Astrocyte of the hippocampus (primary cell): Measurements from ENCODE around the gene FUT7.
A peak's percentile ranks its signal among the peaks of the same experiment; 100 is the strongest.

ENCODE experiments used
- DNase-seq: peaks from one replicate; pipeline ENCODE4 v3.0.0; 2011; ENCODE audit warnings: low read depth, low spot score

The FUT7 gene, protein sequence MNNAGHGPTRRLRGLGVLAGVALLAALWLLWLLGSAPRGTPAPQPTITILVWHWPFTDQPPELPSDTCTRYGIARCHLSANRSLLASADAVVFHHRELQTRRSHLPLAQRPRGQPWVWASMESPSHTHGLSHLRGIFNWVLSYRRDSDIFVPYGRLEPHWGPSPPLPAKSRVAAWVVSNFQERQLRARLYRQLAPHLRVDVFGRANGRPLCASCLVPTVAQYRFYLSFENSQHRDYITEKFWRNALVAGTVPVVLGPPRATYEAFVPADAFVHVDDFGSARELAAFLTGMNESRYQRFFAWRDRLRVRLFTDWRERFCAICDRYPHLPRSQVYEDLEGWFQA

DNA sequence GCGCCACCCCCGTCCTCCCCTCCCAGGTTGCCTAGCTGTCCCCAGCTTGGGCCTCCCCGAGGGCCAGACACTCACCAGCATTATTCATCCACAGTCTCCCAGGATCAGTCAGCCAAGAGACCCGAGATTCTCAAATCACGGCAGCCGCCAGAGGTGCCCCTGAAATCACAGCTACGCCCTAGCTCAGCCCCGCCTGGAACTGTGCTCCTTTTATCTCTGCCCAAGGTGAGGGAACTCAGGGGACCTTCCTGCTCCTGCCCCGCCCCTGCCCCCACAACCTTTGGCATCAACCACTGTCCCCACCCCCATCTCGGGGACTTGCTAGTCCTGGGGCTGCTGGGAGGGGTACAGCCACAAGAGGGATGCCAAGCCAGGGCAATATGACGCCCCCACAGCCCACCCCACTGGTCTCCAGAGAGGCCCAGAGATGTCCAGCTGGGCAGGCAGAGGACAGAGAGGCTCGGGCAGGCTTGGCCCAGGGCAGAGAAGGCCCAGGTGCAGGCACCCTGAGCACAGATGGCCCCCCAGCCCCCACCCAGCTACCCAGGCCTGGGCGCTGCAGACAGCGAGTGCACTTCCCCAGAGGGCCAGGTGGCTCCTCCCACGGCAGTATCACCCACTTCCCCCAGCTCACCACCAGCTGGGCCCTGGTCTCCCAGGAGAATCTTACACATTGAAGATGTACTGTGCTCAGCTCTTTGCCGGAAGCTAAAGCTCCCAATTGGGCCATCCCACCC is at the start of gene FUT7:
Gene FUT7, minus strand, starts transcription at position 185 of the 737 bp plus-strand sequence. Its CDS starts 97 bp downstream, at position 88.
- no peak for DNase-seq

DNA sequence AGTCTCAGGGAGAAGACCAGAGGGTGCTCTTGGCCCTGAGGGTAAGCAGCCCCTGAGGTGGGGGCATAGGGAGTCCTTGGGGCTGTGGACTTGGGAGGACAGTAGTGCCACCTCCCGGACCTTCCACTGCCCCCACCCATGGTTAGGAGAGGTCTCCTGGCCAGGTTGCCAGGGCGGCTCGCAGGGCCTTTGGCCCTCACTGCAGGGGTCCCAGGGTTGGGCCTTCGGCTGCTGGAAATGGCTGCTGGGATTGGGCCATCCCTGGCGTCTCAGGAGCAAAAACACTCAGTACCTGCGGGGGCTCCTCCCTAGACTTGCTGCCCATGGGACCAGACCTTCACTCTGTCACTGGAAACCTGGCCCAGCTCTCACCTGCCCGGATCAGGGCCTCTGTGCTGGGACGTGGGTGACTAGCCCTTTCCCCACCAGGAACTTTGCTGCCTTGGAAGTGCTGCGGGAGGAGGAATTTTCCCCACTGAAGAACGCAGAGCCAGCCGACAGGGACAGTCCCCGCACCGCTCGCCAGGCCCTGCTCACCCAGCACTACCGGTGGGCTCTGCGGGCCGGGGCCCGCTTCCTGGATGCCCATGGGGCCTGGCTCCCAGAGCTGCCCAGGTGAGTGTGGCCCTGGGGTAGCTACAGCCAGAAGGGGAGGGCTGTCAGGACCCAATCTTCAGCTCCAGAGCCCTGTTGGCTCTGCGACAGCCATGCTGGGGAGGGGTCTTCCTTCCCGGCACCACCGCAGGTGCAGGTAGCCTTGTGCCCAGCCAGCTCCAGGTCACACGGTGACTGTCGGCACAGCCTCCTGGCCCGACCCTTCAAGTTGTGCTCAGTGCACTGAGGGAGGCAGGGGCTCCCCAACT is 48.6 kb upstream of the FUT7 start:
- no peak for DNase-seq

DNA sequence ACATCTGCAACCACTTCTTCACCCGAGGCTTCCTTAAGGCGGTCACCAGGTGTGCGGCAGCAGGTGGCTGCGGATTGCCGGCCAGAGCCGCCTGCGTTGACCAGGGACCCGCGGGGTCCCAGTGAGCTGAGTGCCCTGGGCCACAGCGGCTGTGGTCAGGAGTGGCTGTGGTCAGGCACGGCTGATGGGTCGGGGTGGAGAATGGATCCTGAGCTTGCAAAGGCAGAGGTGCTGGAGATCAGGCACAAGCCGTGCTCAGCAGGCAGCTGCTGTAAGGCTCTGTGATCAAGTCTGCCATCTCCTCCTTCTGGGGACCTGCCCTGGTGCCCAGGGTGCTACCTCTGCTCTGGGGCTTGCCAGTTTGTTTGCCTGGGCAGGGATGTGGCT is 47.5 kb upstream of the FUT7 start:
- no peak for DNase-seq

DNA sequence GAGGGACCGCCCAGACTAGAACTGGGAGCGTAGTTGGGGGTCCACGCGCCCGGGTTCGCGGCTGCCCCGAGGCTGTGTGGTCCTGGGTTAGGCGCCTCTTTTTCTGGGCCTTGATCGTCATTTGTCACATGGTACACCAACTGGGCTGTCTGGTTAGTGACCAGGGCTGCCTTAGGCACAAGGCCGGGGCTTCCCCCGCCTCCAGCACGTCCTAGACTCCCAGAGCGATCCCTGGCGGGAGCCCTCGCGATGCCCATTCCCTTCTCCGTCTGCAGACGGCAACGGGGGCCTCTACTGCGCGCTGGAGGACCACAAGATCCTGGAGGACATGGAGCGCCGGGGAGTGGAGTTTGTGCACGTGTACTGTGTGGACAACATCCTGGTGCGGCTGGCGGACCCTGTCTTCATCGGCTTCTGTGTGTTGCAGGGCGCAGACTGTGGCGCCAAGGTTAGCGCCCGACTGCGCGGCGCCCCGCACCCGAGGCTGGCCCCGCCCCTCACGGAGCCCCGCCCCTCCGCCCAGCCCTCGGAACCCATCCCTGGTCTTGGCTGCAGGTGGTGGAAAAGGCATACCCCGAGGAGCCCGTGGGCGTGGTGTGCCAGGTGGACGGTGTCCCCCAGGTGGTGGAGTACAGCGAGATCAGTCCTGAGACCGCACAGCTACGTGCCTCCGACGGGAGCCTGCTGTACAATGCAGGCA is 47.0 kb upstream of the FUT7 start:
- DNase-seq, result no peak

DNA sequence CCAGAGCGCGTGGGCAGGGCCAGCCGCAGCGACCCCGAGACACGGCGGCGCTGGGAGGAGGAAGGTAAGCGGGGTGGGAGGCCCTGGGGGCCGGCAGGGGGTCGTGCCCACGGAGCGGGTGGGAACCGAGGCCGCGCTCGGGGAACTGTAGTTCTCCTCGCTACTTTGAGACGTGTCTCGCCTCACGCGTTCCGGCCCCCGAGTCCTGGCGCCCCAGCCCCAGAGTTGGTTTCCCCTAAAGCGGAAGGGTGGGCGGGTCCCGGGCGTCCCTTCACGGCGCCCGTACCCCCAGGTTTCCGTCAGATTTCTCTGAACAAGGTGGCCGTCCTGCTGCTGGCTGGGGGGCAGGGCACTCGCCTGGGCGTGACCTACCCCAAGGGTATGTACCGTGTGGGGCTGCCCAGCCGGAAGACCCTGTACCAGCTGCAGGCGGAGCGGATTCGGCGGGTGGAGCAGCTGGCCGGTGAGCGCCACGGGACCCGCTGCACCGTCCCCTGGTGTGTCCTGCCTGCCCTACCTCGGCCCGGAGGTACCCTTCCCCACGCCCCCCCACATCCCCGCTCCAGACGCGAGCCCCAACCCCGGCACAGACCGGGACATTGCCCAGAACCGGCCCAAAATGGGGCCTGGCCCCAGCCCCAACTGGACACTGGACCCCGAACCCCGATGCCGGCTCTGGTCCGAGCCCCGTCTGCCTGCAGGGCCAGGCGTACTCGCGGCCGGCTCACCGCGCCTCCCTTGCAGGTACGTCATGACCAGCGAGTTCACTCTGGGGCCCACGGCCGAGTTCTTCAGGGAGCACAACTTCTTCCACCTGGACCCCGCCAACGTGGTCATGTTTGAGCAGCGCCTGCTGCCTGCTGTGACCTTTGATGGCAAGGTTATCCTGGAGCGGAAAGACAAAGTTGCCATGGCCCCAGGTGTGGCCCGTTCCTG is 46.1 kb upstream of the FUT7 start:
- peak; percentile 19 for DNase-seq

DNA sequence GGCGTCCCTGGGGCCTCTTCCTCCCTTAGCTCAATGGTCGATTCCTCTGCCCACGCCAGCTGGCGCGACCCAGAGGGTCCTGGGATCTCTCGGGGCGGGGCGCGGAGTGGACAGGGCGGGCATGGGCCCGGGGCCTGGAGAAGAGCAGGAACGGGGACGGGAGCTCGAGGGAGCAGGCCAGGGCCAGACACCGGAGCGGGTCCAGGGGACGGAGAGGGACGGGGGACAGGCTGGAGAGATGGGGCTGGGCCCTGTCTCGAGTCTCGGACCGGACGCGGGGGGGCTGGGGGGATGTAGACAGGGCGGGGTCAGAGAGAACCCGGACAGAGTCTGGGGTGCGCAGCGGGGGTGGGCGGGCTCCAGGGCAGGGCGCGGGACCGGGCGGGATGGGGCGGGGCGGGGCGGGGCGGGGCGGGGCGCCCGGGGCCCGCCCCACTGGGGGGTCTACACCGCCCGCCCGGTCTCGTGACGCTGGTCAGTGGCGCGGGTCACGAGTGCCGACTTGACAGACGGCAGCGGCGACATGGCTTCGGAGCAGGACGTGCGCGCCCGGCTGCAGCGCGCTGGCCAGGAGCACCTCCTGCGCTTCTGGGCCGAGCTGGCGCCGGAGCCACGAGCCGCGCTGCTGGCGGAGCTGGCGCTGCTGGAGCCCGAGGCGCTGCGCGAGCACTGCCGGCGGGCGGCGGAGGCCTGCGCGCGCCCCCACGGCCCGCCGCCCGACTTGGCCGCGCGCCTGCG is 45.3 kb upstream of the FUT7 start, which contains the start of gene UAP1L1:
Gene UAP1L1, plus strand, starts transcription at position 508 of the 738 bp plus-strand sequence. Its CDS starts 16 bp downstream, at position 524.
- peak; percentile 72 for DNase-seq

DNA sequence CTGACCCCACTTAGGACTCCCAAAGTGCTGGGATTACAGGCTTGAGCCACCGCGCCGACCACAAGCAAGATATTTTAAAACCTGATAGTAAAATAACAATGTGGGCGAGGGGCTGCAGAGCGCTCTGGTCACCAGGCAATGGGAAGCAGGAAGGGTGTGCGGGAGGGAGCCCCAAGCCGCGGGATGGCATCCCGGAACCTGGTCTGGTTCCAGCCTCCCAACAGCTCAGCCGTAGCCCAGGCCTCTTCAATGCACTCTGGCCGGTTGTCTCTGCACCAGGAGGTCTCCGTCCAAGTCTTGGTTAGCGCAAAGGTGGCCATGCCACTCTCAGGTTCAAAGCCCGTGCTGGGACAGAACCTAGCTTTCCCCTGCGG is 44.7 kb upstream of the FUT7 start:
- no peak for DNase-seq

DNA sequence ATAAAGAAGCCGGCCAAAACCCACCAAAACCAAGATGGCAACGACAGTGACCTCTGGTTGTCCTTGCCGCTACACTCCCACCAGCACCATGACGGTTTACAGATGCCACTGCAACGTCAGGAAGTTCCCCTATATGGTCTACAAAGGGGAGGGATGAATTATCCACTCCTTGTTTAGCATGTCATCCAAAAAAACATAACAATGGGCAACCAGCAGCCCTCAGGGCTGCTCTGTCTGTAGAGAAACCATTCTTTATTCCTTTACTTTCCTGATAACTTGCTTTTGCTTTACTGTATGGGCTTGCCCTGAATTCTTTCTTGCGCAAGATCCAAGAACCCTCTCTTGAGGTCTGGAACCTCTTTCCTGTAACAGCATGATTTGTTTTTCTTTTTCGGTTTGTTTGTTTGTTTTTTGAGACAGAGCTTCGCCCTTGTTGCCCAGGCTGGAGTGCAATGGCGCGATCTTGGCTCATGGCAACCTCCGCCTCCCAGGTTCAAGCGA is 43.4 kb upstream of the FUT7 start:
- DNase-seq, result no peak

DNA sequence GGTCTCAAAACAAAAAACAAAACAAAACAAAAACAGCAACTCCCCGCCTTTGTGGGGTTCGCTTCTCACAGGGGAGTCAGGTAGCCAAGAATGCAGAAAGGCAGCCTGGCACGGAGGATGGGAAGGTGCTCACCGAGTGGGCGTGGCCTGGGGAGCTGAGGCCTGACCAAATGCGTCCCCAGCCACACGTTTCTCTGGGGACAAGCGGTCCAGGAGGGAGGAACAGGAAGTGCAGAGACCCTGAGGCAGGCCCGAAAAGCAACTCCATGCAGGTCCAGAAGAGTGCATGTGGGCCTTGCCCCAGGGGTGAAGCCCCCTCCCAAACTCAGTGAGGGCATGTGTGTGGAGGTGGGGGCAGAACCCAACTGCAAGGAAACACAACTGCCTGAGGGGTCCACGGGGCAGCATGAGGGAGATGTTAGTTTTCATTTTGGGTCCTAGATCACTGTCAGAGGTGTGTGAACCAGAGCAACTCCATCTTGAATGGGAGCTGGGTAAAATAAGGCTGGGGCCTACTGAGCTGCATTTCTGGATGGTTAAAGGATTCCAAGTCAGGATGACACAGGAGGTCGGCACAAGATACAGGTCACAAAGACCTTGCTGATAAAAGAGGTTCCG is 42.9 kb upstream of the FUT7 start:
- no peak for DNase-seq

DNA sequence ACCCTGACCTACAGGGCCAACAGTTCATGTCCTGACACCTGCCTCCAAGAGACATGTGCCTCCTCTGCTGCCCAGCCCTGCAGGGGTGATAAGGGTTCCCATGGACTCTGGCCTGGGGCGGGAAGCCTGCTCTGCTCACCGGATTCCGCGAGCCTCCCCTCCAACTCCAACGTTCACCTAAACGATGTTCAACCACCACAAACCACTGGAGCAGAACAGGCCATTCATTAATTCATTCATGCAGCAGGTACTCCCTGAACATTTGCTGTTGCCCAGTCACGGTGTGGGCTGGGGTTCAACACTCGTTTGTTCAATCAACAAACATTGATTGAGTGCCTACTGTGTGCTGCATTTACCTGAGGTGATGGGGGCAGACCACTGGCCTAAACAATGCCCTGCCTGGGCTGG is 42.1 kb upstream of the FUT7 start:
- DNase-seq, result no peak

DNA sequence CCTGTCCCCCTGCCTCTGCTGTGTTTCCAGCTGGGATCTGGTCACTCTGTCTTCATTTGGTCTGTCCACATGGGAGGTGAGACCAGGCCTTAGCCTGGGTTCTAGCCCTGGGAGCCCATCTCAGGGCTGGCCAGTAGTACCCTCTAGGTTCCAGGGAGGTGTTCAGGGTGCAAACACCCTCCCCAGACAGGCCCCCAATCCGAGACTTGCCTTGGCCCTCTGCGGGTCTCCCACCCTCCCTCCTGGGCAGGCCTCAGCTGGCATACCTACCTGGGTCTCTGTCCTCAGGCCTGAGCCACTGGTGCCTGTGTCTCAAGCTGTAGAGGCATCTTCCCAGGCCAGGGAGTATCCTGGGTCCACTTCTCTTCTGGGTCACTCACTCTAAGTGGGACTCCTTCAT is 39.4 kb upstream of the FUT7 start:
- no peak for DNase-seq

DNA sequence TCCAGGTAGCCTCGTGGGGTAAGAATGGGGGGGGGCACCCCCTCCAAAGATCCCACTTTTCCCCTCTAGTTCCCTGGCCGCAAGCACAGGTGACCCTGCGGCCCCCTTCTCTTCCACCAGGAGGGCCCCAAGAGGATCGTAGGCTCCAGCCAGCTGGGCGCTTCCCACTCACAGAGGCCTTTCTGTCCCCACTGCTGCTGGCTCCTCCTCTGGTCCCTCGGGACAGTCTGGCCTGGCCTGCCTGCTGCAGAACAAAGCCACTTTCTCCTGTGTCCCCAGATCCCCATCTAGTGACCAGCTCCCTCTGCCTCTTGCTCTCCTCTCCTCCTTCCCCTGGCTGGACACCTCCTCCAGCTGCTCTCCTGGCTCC is 39.0 kb upstream of the FUT7 start:
- no peak for DNase-seq

DNA sequence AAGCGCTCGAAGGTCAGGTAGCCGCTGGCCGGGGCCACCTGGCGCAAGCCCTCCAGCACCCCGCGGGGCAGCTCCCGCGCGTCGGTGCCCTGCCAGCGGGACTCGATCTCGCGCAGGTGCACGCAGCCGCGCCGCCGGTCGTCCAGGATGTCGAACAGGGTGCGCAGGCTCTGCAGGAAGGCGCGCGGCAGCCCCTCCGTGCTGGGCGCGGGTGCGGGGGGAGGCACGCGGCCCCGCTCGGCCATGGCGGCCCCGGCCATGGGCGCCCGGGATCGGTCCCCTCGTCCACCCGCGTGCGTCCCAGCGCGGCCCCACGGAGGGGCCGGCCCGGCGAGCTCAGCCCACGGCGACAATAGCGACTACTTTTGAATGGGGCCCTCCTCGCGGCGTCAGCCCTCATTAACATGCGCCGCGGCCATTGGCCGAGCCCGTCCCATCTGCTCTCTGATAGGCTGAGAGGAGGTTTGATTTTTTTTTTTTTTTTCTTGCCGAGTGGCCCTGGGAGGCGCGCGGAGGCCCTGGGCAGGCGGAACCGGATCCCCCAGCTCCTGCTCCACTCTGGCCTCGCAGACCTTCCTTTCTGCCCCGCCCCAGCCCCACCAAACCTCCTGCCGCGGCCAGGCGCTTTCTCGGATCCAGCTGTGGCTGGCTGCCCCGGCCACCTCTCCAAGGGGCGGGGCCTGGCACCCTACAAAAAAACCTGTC is 38.5 kb upstream of the FUT7 start, which contains the start of gene SAPCD2:
Gene SAPCD2, minus strand, starts transcription at position 357 of the 705 bp plus-strand sequence. Its CDS starts 97 bp downstream, at position 260.
- peak; percentile 90 for DNase-seq

DNA sequence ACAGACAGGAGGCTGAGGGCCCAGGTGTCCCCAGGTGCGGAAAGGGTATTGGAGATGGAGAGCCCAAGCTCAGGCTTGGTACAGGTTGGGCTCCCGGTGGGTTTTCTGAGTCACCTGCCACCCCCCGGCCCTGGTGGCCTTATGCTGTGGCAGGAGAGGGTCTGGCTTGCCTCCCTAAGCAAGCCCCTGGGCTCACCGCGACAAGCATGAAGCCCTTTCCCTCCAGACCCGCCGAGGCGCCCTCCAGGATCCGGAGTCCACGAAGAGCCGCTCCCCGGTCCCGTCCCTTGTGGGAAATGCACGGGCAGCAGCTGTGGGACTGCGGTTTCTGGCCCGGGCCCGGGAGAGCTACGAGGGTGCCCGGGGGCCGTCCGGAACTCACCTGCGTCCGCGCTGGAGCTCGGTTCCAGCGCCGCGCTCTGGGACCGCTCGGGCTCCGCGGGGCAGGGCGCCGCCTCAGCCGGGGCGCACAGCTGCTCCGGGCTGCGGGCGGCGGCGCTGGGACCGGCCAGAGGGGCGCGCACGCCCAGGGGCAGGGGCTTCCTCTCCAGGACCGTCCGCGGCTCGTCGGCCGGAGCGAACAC is 37.7 kb upstream of the FUT7 start:
- no peak for DNase-seq

DNA sequence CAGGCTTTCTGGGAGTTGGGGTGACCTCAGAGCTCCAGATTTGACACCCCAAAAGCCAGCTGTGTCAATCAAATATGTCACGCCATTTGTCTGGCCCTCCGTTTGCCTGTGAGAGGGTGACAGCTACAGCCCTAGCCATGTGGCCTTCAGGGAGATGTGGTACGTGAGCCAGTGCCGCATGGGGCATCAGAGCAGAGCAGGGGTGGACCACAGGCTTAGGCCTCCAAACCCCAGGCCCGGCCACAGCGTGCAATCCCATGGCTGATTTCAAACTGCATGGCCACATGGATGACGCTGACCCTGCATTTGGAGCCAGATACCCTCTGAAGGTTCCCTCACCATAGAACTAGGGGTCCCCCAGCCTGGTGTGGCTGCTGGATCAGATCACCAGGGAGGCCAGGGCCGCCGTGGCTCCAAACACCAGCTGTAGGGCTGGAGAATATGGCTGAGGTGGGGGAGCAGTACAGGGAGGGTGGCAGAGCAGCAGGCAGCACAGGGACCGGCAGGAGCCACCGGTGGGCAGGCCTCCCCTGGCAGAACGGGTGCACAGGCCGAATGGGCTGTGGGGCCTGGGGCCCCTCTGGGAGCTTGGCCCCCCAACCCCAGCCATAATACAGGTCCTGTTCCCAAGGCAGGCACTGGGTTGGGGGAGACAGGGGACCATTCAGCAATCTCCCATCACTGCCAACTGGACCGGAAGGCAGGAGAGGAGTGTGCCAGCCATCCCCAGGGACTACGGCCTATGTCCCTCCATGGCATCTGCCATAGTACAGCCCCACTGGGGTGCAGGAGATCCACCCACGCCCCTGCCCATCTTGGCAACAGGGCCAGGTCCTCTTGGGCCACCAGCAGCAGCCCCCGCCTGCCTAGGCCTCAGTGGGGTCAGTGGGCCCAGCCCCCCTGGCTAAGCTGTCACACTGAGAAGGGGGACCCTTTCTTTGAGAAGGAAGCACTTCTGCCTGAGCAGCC is 36.9 kb upstream of the FUT7 start:
- no peak for DNase-seq

DNA sequence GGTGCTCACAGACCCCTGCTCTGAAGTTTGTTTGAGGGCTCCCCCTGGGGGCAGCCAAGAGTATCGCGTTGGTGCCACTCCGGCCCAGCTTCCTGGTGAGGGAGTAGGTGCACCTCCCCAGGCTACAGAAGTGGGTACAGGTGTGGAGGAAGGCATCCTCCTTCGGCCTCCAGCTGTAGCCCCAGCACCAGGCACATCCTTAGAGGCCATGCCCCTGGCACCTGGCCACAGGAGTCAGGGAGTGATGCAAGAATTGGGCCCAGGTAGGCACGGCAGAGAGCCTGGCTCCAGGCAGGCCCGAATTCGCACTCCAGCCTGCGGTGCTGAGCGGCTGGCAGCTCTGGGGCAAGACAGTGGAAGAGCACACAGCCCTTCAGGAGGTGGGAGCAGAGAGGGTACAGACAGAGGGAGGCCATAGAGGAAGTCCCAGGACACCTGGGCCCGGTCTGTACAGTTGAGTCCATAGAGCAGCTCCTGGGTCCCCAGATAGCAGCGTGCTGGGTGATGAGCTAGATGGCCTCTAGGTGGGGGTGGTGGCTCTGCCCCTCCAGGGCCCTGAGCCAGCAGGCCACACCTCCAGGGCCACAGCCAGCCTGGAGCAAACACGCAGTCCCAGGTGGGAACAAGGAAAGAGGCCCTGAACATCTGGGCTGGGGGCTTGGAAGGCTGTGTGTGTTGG is 36.1 kb upstream of the FUT7 start:
- peak; percentile 87 for DNase-seq
